GM11168 (cell line): ENCODE data around the gene FLCN.
"Not testable (repeated sequence)": the region's sequence is repeated elsewhere in the genome, so short reads cannot be mapped to it uniquely, and the experiment has no call there.

Experiments
- in situ Hi-C: fragments of 300-500 bp; cut with MboI; formaldehyde crosslinking; loops from one replicate; pipeline ENCODE4 v1.12.0; 2022; ENCODE audit warnings: low sequenced_read_pairs; ENCODE audit not compliant: unreplicated experiment

Gene FLCN

GRCh38 chr17:17237026-17237799 is at the start of gene FLCN:
FLCN (minus strand) TSS chr17:17237168; CDS start chr17:17228137, 9,031 bp downstream.
- in situ Hi-C loops = no loop called here

DNA sequence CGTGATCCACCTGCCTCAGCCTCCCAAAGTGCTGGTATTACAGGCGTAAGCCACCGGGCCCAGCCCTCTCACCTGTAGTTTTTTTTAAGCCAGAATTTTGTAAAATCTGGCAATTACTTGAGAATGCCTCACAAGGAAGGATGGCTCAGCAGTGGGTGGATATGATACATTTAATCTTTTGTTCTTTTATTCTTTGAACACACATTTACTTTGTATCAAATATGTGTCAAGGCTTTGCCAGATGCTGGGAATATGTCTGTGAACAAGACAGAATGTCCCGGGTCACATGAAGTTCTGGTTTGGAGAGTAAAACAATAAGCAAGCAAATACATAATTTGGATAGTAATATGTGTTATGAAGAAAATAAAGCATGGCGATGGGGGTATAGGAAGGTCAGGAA is 49.0 kb upstream of the FLCN start:
- in situ Hi-C loops = no loop called here

GRCh38 chr17:17280613-17281549 is 43.9 kb upstream of the FLCN start, which contains the start of gene COPS3:
COPS3 (minus strand) TSS chr17:17281246; CDS start chr17:17281186, 60 bp downstream.
- in situ Hi-C loops = no loop called here

DNA sequence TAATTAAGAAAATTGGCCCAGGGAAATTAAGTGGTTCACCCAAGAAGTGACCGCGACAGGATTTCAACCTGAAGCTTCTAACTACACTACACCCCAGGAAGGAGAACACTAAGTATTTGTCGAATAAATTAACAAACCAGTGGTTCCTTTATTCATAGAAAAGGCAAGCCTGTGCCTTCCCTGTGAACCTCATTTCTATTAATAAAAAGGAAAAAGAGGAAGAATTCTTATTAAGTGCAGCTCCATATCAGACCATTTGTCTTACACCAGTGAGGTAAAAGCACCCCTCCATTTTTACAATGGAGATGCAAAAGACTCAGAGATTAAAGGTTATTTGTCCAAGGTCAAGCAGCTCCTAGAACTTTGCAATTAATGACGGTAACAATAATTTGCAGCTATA is 42.3 kb upstream of the FLCN start:
- in situ Hi-C loops = no loop called here

DNA sequence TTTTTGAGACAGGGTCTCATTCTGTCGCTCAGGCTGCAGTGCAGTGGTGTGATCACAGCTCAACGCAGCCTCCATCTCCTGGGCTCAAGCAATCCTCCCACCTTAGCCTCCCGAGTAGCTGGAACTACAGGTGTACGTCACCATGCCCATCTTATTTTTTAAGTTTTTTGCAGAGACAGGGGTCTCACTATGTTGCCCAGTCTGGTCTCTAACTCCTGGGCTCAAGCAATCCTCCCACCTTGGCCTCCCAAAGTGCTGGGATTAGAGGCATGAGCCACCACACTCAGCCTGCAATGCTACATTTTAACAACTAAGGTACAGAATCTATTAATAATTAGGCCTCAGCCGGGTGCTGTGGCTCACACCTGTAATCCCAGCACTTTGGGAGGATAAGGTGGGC is 40.5 kb upstream of the FLCN start:
- in situ Hi-C loops = not testable (repeated sequence)

- in situ Hi-C loops = no loop called here
Observed at GRCh38 chr17:17275971-17276370, 39.0 kb upstream of the FLCN start.

- in situ Hi-C loops = no loop called here
Observed at GRCh38 chr17:17269926-17270773, 33.2 kb upstream of the FLCN start.

- in situ Hi-C loops = no loop called here
Observed at GRCh38 chr17:17264430-17264829, 27.5 kb upstream of the FLCN start.

GRCh38 chr17:17258998-17259397 is 22.0 kb upstream of the FLCN start:
- in situ Hi-C loops = no loop called here

DNA sequence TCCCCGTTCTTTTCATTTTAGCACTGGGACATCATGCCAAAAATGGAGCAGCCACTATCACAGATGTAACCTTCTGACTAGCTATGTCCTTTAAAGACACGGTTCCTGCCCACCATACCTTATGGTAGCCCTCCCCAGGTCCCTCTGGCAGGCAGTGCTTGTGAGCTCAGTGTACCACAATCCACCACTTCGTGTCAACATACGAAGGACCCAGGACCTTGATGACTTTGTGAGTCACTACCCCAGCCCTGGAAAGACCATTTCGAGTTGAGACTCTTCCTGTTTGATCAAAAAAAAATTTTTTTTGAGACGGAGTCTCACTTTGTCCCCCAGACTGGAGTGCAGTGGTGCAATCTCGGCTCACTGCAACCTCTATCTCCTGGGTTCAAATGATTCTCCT is 21.0 kb upstream of the FLCN start:
- in situ Hi-C loops = no loop called here

DNA sequence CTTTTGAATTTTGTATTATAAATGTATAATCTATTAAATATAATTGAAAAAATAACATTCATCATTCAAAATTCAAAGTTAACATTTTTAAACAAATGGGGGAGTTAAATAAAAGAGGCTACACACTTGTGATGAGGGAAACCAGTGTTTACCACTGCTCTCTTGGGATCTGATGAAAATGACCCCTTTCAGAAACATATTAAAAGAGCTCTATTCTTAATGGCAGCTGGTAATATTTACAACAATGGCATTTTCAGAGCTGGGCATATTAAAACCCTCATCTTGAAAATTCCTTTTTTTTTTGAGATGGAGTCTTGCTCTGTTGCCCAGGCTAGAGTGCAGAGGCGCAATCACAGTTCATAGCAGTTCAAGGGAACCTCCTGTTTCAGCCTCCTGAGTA is 19.3 kb upstream of the FLCN start:
- in situ Hi-C loops = no loop called here

DNA sequence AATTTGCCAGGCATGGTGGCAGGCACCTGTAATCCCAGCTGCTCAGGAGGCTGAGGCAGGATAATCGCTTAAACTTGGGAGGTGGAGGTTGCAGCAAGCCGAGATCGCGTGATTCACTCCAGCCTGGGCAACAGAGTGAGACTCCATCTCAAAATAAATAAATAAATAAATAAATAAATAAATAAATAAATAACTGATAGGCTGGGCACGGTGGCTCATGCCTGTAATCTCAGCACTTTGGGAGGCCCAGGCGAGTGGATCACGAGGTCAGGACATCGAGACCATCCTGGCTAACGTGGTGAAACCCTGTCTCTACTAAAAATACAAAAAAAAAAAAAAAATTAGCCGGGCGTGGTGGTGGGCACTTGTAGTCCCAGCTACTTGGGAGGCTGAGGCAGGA is 18.7 kb upstream of the FLCN start:
- in situ Hi-C loops = not testable (repeated sequence)

DNA sequence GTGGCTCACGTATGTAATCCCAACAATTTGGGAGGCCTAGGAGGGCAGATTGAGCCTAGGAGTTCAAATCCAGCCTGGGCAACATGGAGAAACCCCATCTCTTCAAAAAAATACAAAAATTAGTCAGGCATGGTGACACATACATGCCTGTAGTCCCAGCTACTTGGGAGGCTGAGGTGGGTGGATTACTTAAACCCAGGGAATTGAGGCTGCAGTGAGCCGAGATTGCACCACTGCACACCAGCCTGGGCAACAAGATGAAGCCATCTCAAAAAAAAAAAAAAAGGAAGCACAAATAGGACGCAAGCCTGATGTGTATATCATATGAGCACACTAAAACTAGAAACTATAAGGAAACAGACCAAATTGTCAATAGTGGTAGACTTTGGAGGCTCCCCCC is 17.1 kb upstream of the FLCN start:
- in situ Hi-C loops = no loop called here

- in situ Hi-C loops = no loop called here
Observed at GRCh38 chr17:17253406-17253805, 16.4 kb upstream of the FLCN start.

GRCh38 chr17:17252149-17252661 is 15.2 kb upstream of the FLCN start:
- in situ Hi-C loops = no loop called here

DNA sequence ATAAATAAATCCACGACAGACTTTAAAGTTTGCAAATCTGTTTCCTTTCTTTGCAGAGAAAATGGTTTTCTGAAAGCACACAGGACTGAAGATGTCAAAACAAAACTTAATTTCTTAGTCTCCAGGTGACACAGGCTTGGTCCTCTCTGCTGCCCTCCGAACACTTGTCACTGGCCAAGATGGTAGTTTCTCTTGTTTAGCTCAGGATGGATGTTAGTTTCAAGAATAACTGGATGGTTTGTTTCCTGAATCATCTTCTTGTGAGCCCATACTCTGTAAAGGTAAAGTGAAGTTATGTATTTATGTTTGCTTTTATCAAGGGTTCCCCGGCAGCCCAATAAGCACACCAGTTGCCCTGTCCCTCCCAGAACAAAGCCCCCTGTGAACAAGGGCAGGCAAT is 9.9 kb upstream of the FLCN start:
- in situ Hi-C loops = no loop called here

DNA sequence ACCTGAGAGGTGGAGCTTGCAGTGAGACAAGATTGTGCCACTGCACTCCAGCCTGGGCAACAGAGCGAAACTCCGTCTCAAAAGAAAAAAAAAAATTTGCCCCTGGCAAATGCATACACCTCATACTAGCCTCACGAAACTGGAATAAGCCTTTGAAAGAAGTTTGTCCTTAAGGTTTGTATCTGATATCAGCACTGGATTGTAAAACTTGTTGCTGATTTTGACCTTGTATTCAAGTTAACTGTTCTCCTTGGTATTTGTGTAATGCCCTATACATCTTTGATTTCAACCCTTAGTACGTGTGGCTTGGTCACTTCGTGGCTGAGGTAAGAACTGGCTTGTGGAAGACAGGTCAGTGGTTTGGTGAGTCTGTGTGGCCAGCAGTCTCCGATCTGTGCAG is 6.2 kb upstream of the FLCN start:
- in situ Hi-C loops = no loop called here

GRCh38 chr17:17242246-17242645 is 5.3 kb upstream of the FLCN start:
- in situ Hi-C loops = no loop called here

GRCh38 chr17:17241656-17242055 is 4.7 kb upstream of the FLCN start:
- in situ Hi-C loops = no loop called here

- in situ Hi-C loops = no loop called here
Observed at GRCh38 chr17:17239832-17240231, 2.9 kb upstream of the FLCN start.
